Gastroesophageal sphincter (tissue), 4 donors: ENCODE measurements around the gene STN1. TPM values are rescaled to one million over a fixed set of nuclear protein-coding genes. Genes with fewer than 3 reads are reported as not detected.

Experiments
- ATAC-seq: fragments of 150-250 bp; one replicate; pipeline ENCODE4 v1.9.1; 2016; ENCODE audit warnings: mild to moderate bottlenecking, moderate library complexity
- H3K27ac ChIP-seq, 4 donors: fragments of 200-600 bp; sonication (generic) in 3 of 4; 1 replicate in 3 of 4; 2 replicates in 1 of 4; pipeline ENCODE4 v1.5.1; 2016 to 2019
- H3K27me3 ChIP-seq: fragments of 200-600 bp; sonication (generic); one replicate; pipeline ENCODE4 v1.5.1; 2019
- H3K36me3 ChIP-seq, 2 donors: fragments of 200-600 bp; sonication (generic); one replicate each; pipeline ENCODE4 v1.5.1; 2019; ENCODE audit warnings: control low read depth in 1 of 2
- H3K4me1 ChIP-seq, 3 donors: fragments of 200-600 bp; sonication (generic); 1 replicate in 2 of 3; 2 replicates in 1 of 3; pipeline ENCODE4 v1.5.1; 2016 to 2019; ENCODE audit warnings: control low read depth in 2 of 3
- H3K4me3 ChIP-seq, 2 donors: fragments of 200-600 bp; sonication (generic); one replicate each; pipeline ENCODE4 v1.5.1; 2019; ENCODE audit warnings: mild to moderate bottlenecking in 1 of 2, moderate library complexity in 1 of 2
- H3K9me3 ChIP-seq, 3 donors: fragments of 200-600 bp; sonication (generic); one replicate each; pipeline ENCODE4 v1.5.1; 2017 to 2019; ENCODE audit warnings: control low read depth in 2 of 3
- CTCF ChIP-seq, 4 experiments: fragments of 200-600 bp in 2 of 4; fragments of 450-650 bp in 2 of 4; sonication (generic) in 1 of 4; IDR thresholded peaks; one replicate each; pipeline ENCODE4 v1.5.1; 2017 to 2019; ENCODE audit warnings: antibody characterized with exemption in 4 of 4, mild to moderate bottlenecking in 2 of 4, moderate library complexity in 2 of 4
- EP300 ChIP-seq: sonication (generic); formaldehyde crosslinking; IDR thresholded peaks from one replicate; pipeline ENCODE4 v1.6.1; 2017; ENCODE audit warnings: antibody characterized with exemption, mild to moderate bottlenecking
- POLR2A ChIP-seq, 2 donors: fragments of 450-650 bp; IDR thresholded peaks; one replicate each; pipeline ENCODE4 v1.6.1; 2017; ENCODE audit warnings: antibody characterized with exemption in 2 of 2, mild to moderate bottlenecking in 2 of 2, moderate library complexity in 1 of 2
- POLR2AphosphoS5 ChIP-seq: sonication (generic); formaldehyde crosslinking; IDR thresholded peaks from one replicate; pipeline ENCODE4 v1.6.1; 2017; ENCODE audit warnings: antibody characterized with exemption
- WGBS, 2 donors: methylation state at CpG; one replicate each; pipeline ENCODE4 v1.1.5; 2018; ENCODE audit warnings: low coverage in 1 of 2; 5-methylcytosine and 5-hydroxymethylcytosine counted together
- total RNA-seq, 4 donors: library from RNA; depleted of rRNA; stranded (reverse); fragments of >200 nt; gene quantifications; one replicate each; pipeline ENCODE4 v1.1.0, GENCODE V29; 2016

STN1 gene
- total RNA-seq, 4 donors from 2014 or later, result 17.1 to 31.6 (median 29.6) TPM

- H3K9me3 ChIP-seq, result no peaks in the 10 kb centered on the region
- peaks cover 0 to 33% (median 13%) of the 10 kb centered on the region in 3 donors for H3K4me1 ChIP-seq
- H3K36me3 ChIP-seq, result peaks cover 0 to 10% of the 10 kb centered on the region in 2 donors
- H3K27ac ChIP-seq, result peak overlapping the region in 3 of 4 donors; percentile 70 to 98 (median 93)
- H3K27me3 ChIP-seq, result no peaks in the 10 kb centered on the region
- H3K4me3 ChIP-seq, result peak overlapping the region; percentile 8 to 78
- ATAC-seq, result no peak
- TF ChIP-seq CTCF (IDR thresholded peaks at IDR 0.05) (no peak), EP300 (no peak), POLR2AphosphoS5 (no peak), POLR2A (IDR thresholded peaks at IDR 0.05) (no peak)
- 16 to 20% methylated on average over 1 of the region's 1 CpG for WGBS, 2 donors
Observed at GRCh38 chr10:103916254-103916653, 1.7 kb downstream of the STN1 start.

- Histone ChIP-seq H3K9me3 (no peaks in the 10 kb centered on the region), H3K4me3 (peak overlapping the region in 1 of 2 donors; percentile 78), H3K27ac (peak overlapping the region in 3 of 4 donors; percentile 70 to 98 (median 93)), H3K27me3 (no peaks in the 10 kb centered on the region), H3K4me1 (peaks cover 0 to 38% (median 13%) of the 10 kb centered on the region in 3 donors), H3K36me3 (peaks cover 0 to 10% of the 10 kb centered on the region in 2 donors)
- no peak for TF ChIP-seq EP300
- no peak for TF ChIP-seq CTCF (IDR thresholded peaks at IDR 0.05)
- TF ChIP-seq POLR2AphosphoS5, result no peak
- no peak for TF ChIP-seq POLR2A (IDR thresholded peaks at IDR 0.05)
- no peak for ATAC-seq
- WGBS, 2 donors, result 45 to 55% methylated on average over 2 to 6 of the region's 6 CpGs
Observed at GRCh38 chr10:103915796-103916195, 2.2 kb downstream of the STN1 start.

- WGBS, 2 donors, result 100% methylated on average over 1 to 3 of the region's 4 CpGs
- Histone ChIP-seq H3K9me3 (no peaks in the 10 kb centered on the region), H3K4me1 (peaks cover 4 to 47% (median 21%) of the 10 kb centered on the region in 3 donors), H3K27ac (no peak overlapping the region), H3K27me3 (no peaks in the 10 kb centered on the region), H3K36me3 (peaks cover 0 to 10% of the 10 kb centered on the region in 2 donors), H3K4me3 (no peak overlapping the region)
- TF ChIP-seq POLR2AphosphoS5 (no peak), EP300 (no peak), CTCF (IDR thresholded peaks at IDR 0.05) (no peak), POLR2A (IDR thresholded peaks at IDR 0.05) (no peak)
- no peak for ATAC-seq
Observed at GRCh38 chr10:103912759-103913158, 5.2 kb downstream of the STN1 start.

- peaks cover 0 to 10% of the 10 kb centered on the region in 2 donors for H3K36me3 ChIP-seq
- ATAC-seq, result no peak
- peak overlapping the region in 1 of 4 donors; percentile 41 for H3K27ac ChIP-seq
- no peaks in the 10 kb centered on the region for H3K27me3 ChIP-seq
- H3K4me3 ChIP-seq, result no peak overlapping the region
- TF ChIP-seq POLR2AphosphoS5, result no peak
- peaks cover 5 to 36% (median 15%) of the 10 kb centered on the region in 3 donors for H3K4me1 ChIP-seq
- no peaks in the 10 kb centered on the region for H3K9me3 ChIP-seq
- 76 to 94% methylated on average over 3 of the region's 3 CpGs for WGBS, 2 donors
Observed at GRCh38 chr10:103911021-103911459, 6.9 kb downstream of the STN1 start.

- 57 to 80% methylated on average over 4 of the region's 4 CpGs for WGBS, 2 donors
- H3K4me1 ChIP-seq, result peaks cover 5 to 31% (median 11%) of the 10 kb centered on the region in 3 donors
- no peaks in the 10 kb centered on the region for H3K9me3 ChIP-seq
- ATAC-seq, result no peak
- TF ChIP-seq POLR2A (IDR thresholded peaks at IDR 0.05) (no peak), EP300 (no peak), CTCF (IDR thresholded peaks at IDR 0.05) (no peak)
- H3K36me3 ChIP-seq, result peaks cover 0 to 10% of the 10 kb centered on the region in 2 donors
- peak overlapping the region in 2 of 4 donors; percentile 7 to 17 for H3K27ac ChIP-seq
- H3K4me3 ChIP-seq, result no peak overlapping the region
- H3K27me3 ChIP-seq, result no peaks in the 10 kb centered on the region
Observed at GRCh38 chr10:103910442-103911012, 7.5 kb downstream of the STN1 start.
